T-helper 1 cell treated with Interleukin-12 subunit alpha and Interleukin-12 subunit beta and Interleukin-4 antibody, amounts not matched to agents 30 μg/mL and 1 μg/mL, for 36 hours (primary cell): ENCODE results near the gene LMX1B.

Experiments
- H3K27ac Mint-ChIP-seq: one replicate; pipeline ENCODE4 v1.8.0; 2021; ENCODE audit warnings: mild to moderate bottlenecking, mixed read lengths
- H3K27me3 Mint-ChIP-seq: one replicate; pipeline ENCODE4 v1.8.0; 2021; ENCODE audit warnings: low read depth, mixed read lengths
- H3K36me3 Mint-ChIP-seq: one replicate; pipeline ENCODE4 v1.8.0; 2021; ENCODE audit warnings: low read depth, mixed read lengths
- H3K4me1 Mint-ChIP-seq: one replicate; pipeline ENCODE4 v1.8.0; 2021; ENCODE audit warnings: low read depth, mixed read lengths
- H3K4me3 Mint-ChIP-seq: one replicate; pipeline ENCODE4 v1.8.0; 2021; ENCODE audit warnings: mild to moderate bottlenecking, moderate library complexity, mixed read lengths
- H3K9me3 Mint-ChIP-seq: one replicate; pipeline ENCODE4 v1.8.0; 2021; ENCODE audit warnings: mixed read lengths

The LMX1B gene

GRCh38 chr9:126611193-126611591 lies 2.5 kb upstream of the LMX1B start:
- Mint-ChIP-seq H3K36me3 (no peaks in the 10 kb centered on the region), H3K27ac (peak overlapping the region; percentile 57), H3K9me3 (no peaks in the 10 kb centered on the region), H3K4me1 (peaks cover 11% of the 10 kb centered on the region), H3K4me3 (no peak overlapping the region), H3K27me3 (peaks cover 73% of the 10 kb centered on the region)

GRCh38 chr9:126611592-126612325 lies 2.0 kb upstream of the LMX1B start:
- peaks cover under 1% of the 10 kb centered on the region for H3K36me3 Mint-ChIP-seq
- peaks cover 72% of the 10 kb centered on the region for H3K27me3 Mint-ChIP-seq
- peaks cover 11% of the 10 kb centered on the region for H3K4me1 Mint-ChIP-seq
- peak overlapping the region; percentile 57 for H3K27ac Mint-ChIP-seq
- no peaks in the 10 kb centered on the region for H3K9me3 Mint-ChIP-seq
- peak overlapping the region; percentile 8 for H3K4me3 Mint-ChIP-seq

GRCh38 chr9:126612326-126612812 lies 1.4 kb upstream of the LMX1B start:
- Mint-ChIP-seq H3K9me3 (no peaks in the 10 kb centered on the region), H3K27me3 (peaks cover 72% of the 10 kb centered on the region), H3K36me3 (peaks cover 2% of the 10 kb centered on the region), H3K4me3 (no peak overlapping the region), H3K4me1 (peaks cover 11% of the 10 kb centered on the region), H3K27ac (peak overlapping the region; percentile 8)

GRCh38 chr9:126612813-126613641 lies 701 bp upstream of the LMX1B start:
- peaks cover 2% of the 10 kb centered on the region for H3K36me3 Mint-ChIP-seq
- H3K4me1 Mint-ChIP-seq: peaks cover 11% of the 10 kb centered on the region
- H3K4me3 Mint-ChIP-seq: peak overlapping the region; percentile 25
- H3K27ac Mint-ChIP-seq: peak overlapping the region; percentile 55
- H3K27me3 Mint-ChIP-seq: peaks cover 73% of the 10 kb centered on the region
- no peaks in the 10 kb centered on the region for H3K9me3 Mint-ChIP-seq

GRCh38 chr9:126614088-126614454 lies 343 bp downstream of the LMX1B start:
- peaks cover 73% of the 10 kb centered on the region for H3K27me3 Mint-ChIP-seq
- no peak overlapping the region for H3K27ac Mint-ChIP-seq
- H3K36me3 Mint-ChIP-seq: peaks cover 2% of the 10 kb centered on the region
- H3K9me3 Mint-ChIP-seq: no peaks in the 10 kb centered on the region
- H3K4me1 Mint-ChIP-seq: peaks cover 11% of the 10 kb centered on the region
- no peak overlapping the region for H3K4me3 Mint-ChIP-seq

- H3K27ac Mint-ChIP-seq: peak overlapping the region; percentile 26
- peaks cover 11% of the 10 kb centered on the region for H3K4me1 Mint-ChIP-seq
- peaks cover 73% of the 10 kb centered on the region for H3K27me3 Mint-ChIP-seq
- peak overlapping the region; percentile 34 for H3K4me3 Mint-ChIP-seq
- no peaks in the 10 kb centered on the region for H3K9me3 Mint-ChIP-seq
- H3K36me3 Mint-ChIP-seq: peaks cover 2% of the 10 kb centered on the region
Observed at GRCh38 chr9:126614455-126615244, 922 bp downstream of the LMX1B start.

GRCh38 chr9:126615245-126615790 lies 1.6 kb downstream of the LMX1B start:
- peaks cover 73% of the 10 kb centered on the region for H3K27me3 Mint-ChIP-seq

GRCh38 chr9:126615791-126616447 lies 2.2 kb downstream of the LMX1B start:
- H3K4me1 Mint-ChIP-seq: peaks cover 11% of the 10 kb centered on the region
- H3K27ac Mint-ChIP-seq: peak overlapping the region; percentile 20
- H3K27me3 Mint-ChIP-seq: peaks cover 74% of the 10 kb centered on the region
- no peaks in the 10 kb centered on the region for H3K9me3 Mint-ChIP-seq
- no peak overlapping the region for H3K4me3 Mint-ChIP-seq
- peaks cover 2% of the 10 kb centered on the region for H3K36me3 Mint-ChIP-seq

More at GRCh38 chr9:126615245-126615790, 1.6 kb downstream of the LMX1B start:
- peaks cover 2% of the 10 kb centered on the region for H3K36me3 Mint-ChIP-seq
- no peak overlapping the region for H3K4me3 Mint-ChIP-seq
- H3K27ac Mint-ChIP-seq: no peak overlapping the region
- H3K4me1 Mint-ChIP-seq: peaks cover 11% of the 10 kb centered on the region
- no peaks in the 10 kb centered on the region for H3K9me3 Mint-ChIP-seq

GRCh38 chr9:126616521-126616976 lies 2.8 kb downstream of the LMX1B start:
- H3K4me3 Mint-ChIP-seq: no peak overlapping the region
- H3K27ac Mint-ChIP-seq: peak overlapping the region; percentile 59
- peaks cover 8% of the 10 kb centered on the region for H3K4me1 Mint-ChIP-seq
- H3K9me3 Mint-ChIP-seq: no peaks in the 10 kb centered on the region
- peaks cover 2% of the 10 kb centered on the region for H3K36me3 Mint-ChIP-seq
- peaks cover 74% of the 10 kb centered on the region for H3K27me3 Mint-ChIP-seq

GRCh38 chr9:126617003-126617822 lies 3.5 kb downstream of the LMX1B start:
- H3K4me1 Mint-ChIP-seq: peaks cover 5% of the 10 kb centered on the region
- H3K9me3 Mint-ChIP-seq: no peaks in the 10 kb centered on the region
- H3K4me3 Mint-ChIP-seq: no peak overlapping the region
- peaks cover 2% of the 10 kb centered on the region for H3K36me3 Mint-ChIP-seq
- H3K27ac Mint-ChIP-seq: peak overlapping the region; percentile 59
- H3K27me3 Mint-ChIP-seq: peaks cover 75% of the 10 kb centered on the region

GRCh38 chr9:126617823-126618165 lies 4.1 kb downstream of the LMX1B start:
- no peak overlapping the region for H3K27ac Mint-ChIP-seq
- H3K9me3 Mint-ChIP-seq: no peaks in the 10 kb centered on the region
- peaks cover 80% of the 10 kb centered on the region for H3K27me3 Mint-ChIP-seq
- H3K4me1 Mint-ChIP-seq: peaks cover 5% of the 10 kb centered on the region
- H3K36me3 Mint-ChIP-seq: peaks cover 2% of the 10 kb centered on the region
- H3K4me3 Mint-ChIP-seq: no peak overlapping the region

GRCh38 chr9:126618190-126618584 lies 4.5 kb downstream of the LMX1B start:
- H3K9me3 Mint-ChIP-seq: no peaks in the 10 kb centered on the region
- H3K4me3 Mint-ChIP-seq: no peak overlapping the region
- peaks cover 2% of the 10 kb centered on the region for H3K36me3 Mint-ChIP-seq
- H3K27me3 Mint-ChIP-seq: peaks cover 80% of the 10 kb centered on the region
- H3K4me1 Mint-ChIP-seq: peaks cover 5% of the 10 kb centered on the region
- no peak overlapping the region for H3K27ac Mint-ChIP-seq
